ENCODE data around the gene SLC49A4.

The SLC49A4 gene

GRCh38 chr3:122920986-122921385 lies 126.1 kb downstream of the SLC49A4 start:
- Mint-ChIP-seq H3K36me3 (ENCODE audit: insufficient read depth) (no peaks in the 10 kb centered on the region), H3K9me3 (no peaks in the 10 kb centered on the region)

GRCh38 chr3:122921791-122922651 lies 127.2 kb downstream of the SLC49A4 start:
- Mint-ChIP-seq H3K4me1 (no peaks in the 10 kb centered on the region), H3K27ac (ENCODE audit: low read depth) (no peak overlapping the region), H3K36me3 (ENCODE audit: insufficient read depth) (no peaks in the 10 kb centered on the region), H3K27me3 (peaks cover 32% of the 10 kb centered on the region), H3K4me3 (peak overlapping the region; percentile 28), H3K9me3 (no peaks in the 10 kb centered on the region)
- ATAC-seq (replicated peaks; ENCODE audit: extremely low read depth, poor library complexity, severe bottlenecking) (peak; percentile 49), DNase-seq (ENCODE audit: low spot score in 2 of 2) (no peak)

More at GRCh38 chr3:122920986-122921385, 126.1 kb downstream of the SLC49A4 start:
- DNase-seq (ENCODE audit: low spot score in 2 of 2) (no peak), ATAC-seq (replicated peaks; ENCODE audit: extremely low read depth, poor library complexity, severe bottlenecking) (no peak)
- Mint-ChIP-seq H3K27ac (ENCODE audit: low read depth) (no peak overlapping the region), H3K4me3 (no peak overlapping the region), H3K27me3 (peaks cover 43% of the 10 kb centered on the region), H3K4me1 (peaks cover 6% of the 10 kb centered on the region)

- DNase-seq (ENCODE audit: low spot score in 2 of 2) (no peak), ATAC-seq (replicated peaks; ENCODE audit: extremely low read depth, poor library complexity, severe bottlenecking) (no peak)
- Mint-ChIP-seq H3K4me1 (no peaks in the 10 kb centered on the region), H3K27ac (ENCODE audit: low read depth) (no peak overlapping the region), H3K36me3 (ENCODE audit: insufficient read depth) (no peaks in the 10 kb centered on the region), H3K9me3 (no peaks in the 10 kb centered on the region), H3K27me3 (peaks cover 29% of the 10 kb centered on the region), H3K4me3 (no peak overlapping the region)
Measured at GRCh38 chr3:122923611-122924010, 128.7 kb downstream of the SLC49A4 start.

GRCh38 chr3:122924056-122924455 lies 129.2 kb downstream of the SLC49A4 start:
- Mint-ChIP-seq H3K27ac (ENCODE audit: low read depth) (no peak overlapping the region), H3K27me3 (peaks cover 25% of the 10 kb centered on the region), H3K36me3 (ENCODE audit: insufficient read depth) (no peaks in the 10 kb centered on the region), H3K4me3 (no peak overlapping the region), H3K9me3 (no peaks in the 10 kb centered on the region), H3K4me1 (no peaks in the 10 kb centered on the region)
- no peak for ATAC-seq (replicated peaks; ENCODE audit: extremely low read depth, poor library complexity, severe bottlenecking)
- DNase-seq (ENCODE audit: low spot score in 2 of 2) = no peak

- no peak overlapping the region for H3K4me3 Mint-ChIP-seq
- H3K27ac Mint-ChIP-seq (ENCODE audit: low read depth) = no peak overlapping the region
- H3K9me3 Mint-ChIP-seq = no peaks in the 10 kb centered on the region
- DNase-seq (ENCODE audit: low spot score in 2 of 2) = no peak
- no peaks in the 10 kb centered on the region for H3K36me3 Mint-ChIP-seq (ENCODE audit: insufficient read depth)
- peaks cover 8% of the 10 kb centered on the region for H3K27me3 Mint-ChIP-seq
- no peaks in the 10 kb centered on the region for H3K4me1 Mint-ChIP-seq
- no peak for ATAC-seq (replicated peaks; ENCODE audit: extremely low read depth, poor library complexity, severe bottlenecking)
Measured at GRCh38 chr3:122925756-122926155, 130.9 kb downstream of the SLC49A4 start.

- no peaks in the 10 kb centered on the region for H3K36me3 Mint-ChIP-seq (ENCODE audit: insufficient read depth)
Measured at GRCh38 chr3:122926322-122926721, 131.5 kb downstream of the SLC49A4 start.

GRCh38 chr3:122926811-122927210 lies 131.9 kb downstream of the SLC49A4 start:
- no peaks in the 10 kb centered on the region for H3K4me1 Mint-ChIP-seq
- ATAC-seq (replicated peaks; ENCODE audit: extremely low read depth, poor library complexity, severe bottlenecking) (no peak), DNase-seq (ENCODE audit: low spot score in 2 of 2) (no peak)
- H3K9me3 Mint-ChIP-seq = no peaks in the 10 kb centered on the region
- H3K4me3 Mint-ChIP-seq = no peak overlapping the region
- no peaks in the 10 kb centered on the region for H3K36me3 Mint-ChIP-seq (ENCODE audit: insufficient read depth)
- no peak overlapping the region for H3K27ac Mint-ChIP-seq (ENCODE audit: low read depth)
- no peaks in the 10 kb centered on the region for H3K27me3 Mint-ChIP-seq

More at GRCh38 chr3:122926322-122926721, 131.5 kb downstream of the SLC49A4 start:
- Mint-ChIP-seq H3K9me3 (no peaks in the 10 kb centered on the region), H3K27me3 (peaks cover 2% of the 10 kb centered on the region), H3K27ac (ENCODE audit: low read depth) (no peak overlapping the region), H3K4me1 (no peaks in the 10 kb centered on the region), H3K4me3 (no peak overlapping the region)
- ATAC-seq (replicated peaks; ENCODE audit: extremely low read depth, poor library complexity, severe bottlenecking) (no peak), DNase-seq (ENCODE audit: low spot score in 2 of 2) (no peak)

GRCh38 chr3:122927726-122928125 lies 132.9 kb downstream of the SLC49A4 start:
- Mint-ChIP-seq H3K36me3 (ENCODE audit: insufficient read depth) (no peaks in the 10 kb centered on the region), H3K27ac (ENCODE audit: low read depth) (no peak overlapping the region), H3K4me1 (no peaks in the 10 kb centered on the region), H3K4me3 (no peak overlapping the region), H3K9me3 (no peaks in the 10 kb centered on the region), H3K27me3 (no peaks in the 10 kb centered on the region)
- ATAC-seq (replicated peaks; ENCODE audit: extremely low read depth, poor library complexity, severe bottlenecking) (no peak), DNase-seq (ENCODE audit: low spot score in 2 of 2) (no peak)

GRCh38 chr3:122928396-122929187 lies 133.7 kb downstream of the SLC49A4 start:
- no peaks in the 10 kb centered on the region for H3K36me3 Mint-ChIP-seq (ENCODE audit: insufficient read depth)
- no peaks in the 10 kb centered on the region for H3K9me3 Mint-ChIP-seq
- DNase-seq (ENCODE audit: low spot score in 2 of 2) (no peak), ATAC-seq (replicated peaks; ENCODE audit: extremely low read depth, poor library complexity, severe bottlenecking) (no peak)
- H3K4me3 Mint-ChIP-seq = no peak overlapping the region
- no peak overlapping the region for H3K27ac Mint-ChIP-seq (ENCODE audit: low read depth)
- H3K27me3 Mint-ChIP-seq = no peaks in the 10 kb centered on the region
- H3K4me1 Mint-ChIP-seq = no peaks in the 10 kb centered on the region

- no peaks in the 10 kb centered on the region for H3K4me1 Mint-ChIP-seq
- H3K36me3 Mint-ChIP-seq (ENCODE audit: insufficient read depth) = no peaks in the 10 kb centered on the region
- H3K4me3 Mint-ChIP-seq = no peak overlapping the region
- ATAC-seq (replicated peaks; ENCODE audit: extremely low read depth, poor library complexity, severe bottlenecking) (no peak), DNase-seq (ENCODE audit: low spot score in 2 of 2) (no peak)
- H3K27ac Mint-ChIP-seq (ENCODE audit: low read depth) = no peak overlapping the region
- H3K9me3 Mint-ChIP-seq = no peaks in the 10 kb centered on the region
- H3K27me3 Mint-ChIP-seq = no peaks in the 10 kb centered on the region
Measured at GRCh38 chr3:122929188-122930062, 134.6 kb downstream of the SLC49A4 start.

GRCh38 chr3:122930063-122930997 lies 135.5 kb downstream of the SLC49A4 start:
- Mint-ChIP-seq H3K9me3 (no peaks in the 10 kb centered on the region), H3K4me3 (no peak overlapping the region), H3K36me3 (ENCODE audit: insufficient read depth) (no peaks in the 10 kb centered on the region), H3K27ac (ENCODE audit: low read depth) (no peak overlapping the region), H3K27me3 (no peaks in the 10 kb centered on the region), H3K4me1 (no peaks in the 10 kb centered on the region)
- DNase-seq (ENCODE audit: low spot score in 2 of 2) (no peak), ATAC-seq (replicated peaks; ENCODE audit: extremely low read depth, poor library complexity, severe bottlenecking) (no peak)
